ENCODE measurements around the gene DLK1. TPM values are rescaled to one million over a fixed set of nuclear protein-coding genes. Genes with fewer than 3 reads are reported as not detected.

The DLK1 gene
- total and polyA plus RNA-seq, 2 of the 4 experiments (the other 2 are of a cell fraction) = under 0.01 to 0.07 TPM

GRCh38 chr14:100750762-100751699 lies 24.3 kb downstream of the DLK1 start:
- no peak overlapping the region for H2BK120ac ChIP-seq (ENCODE audit: low read depth, low read length)
- WGBS, 2 experiments (ENCODE audit: extremely low coverage in 2 of 2, insufficient read length in 1 of 2) = 82% methylated on average over 4 of the region's 17 CpGs; no CpG with 5 or more reads in 1 of the 2 experiments
- CTCF ChIA-PET = no interaction called here
- no peak overlapping the region for H2AFZ ChIP-seq (replicated peaks; ENCODE audit: low read length, poor library complexity)
- H4K20me1 ChIP-seq (ENCODE audit: insufficient read depth, low read length) = no peaks in the 10 kb centered on the region; the same call in none of the 2 replicates
- H3K4me3 ChIP-seq (ENCODE audit: insufficient read depth, low read depth, low read length) = no peak overlapping the region
- H3K4me1 ChIP-seq (ENCODE audit: control insufficient read depth, insufficient read depth, low read length) = peaks cover 5% of the 10 kb centered on the region; the same call in 1 of the 2 replicates
- H3K23ac ChIP-seq (ENCODE audit: low read depth, low read length) = no peak overlapping the region
- no peak overlapping the region for H3K27ac ChIP-seq (ENCODE audit: insufficient read depth, low read length)
- H4K5ac ChIP-seq (ENCODE audit: low read depth, low read length) = no peak overlapping the region
- POLR2A ChIA-PET (ENCODE audit: unreplicated experiment) = no interaction called here
- in situ Hi-C loops (cut with MboI; ENCODE audit: low sequenced_read_pairs) (no loop called here), intact Hi-C loops (cut with micrococcal nuclease) (no loop called here), dilution Hi-C loops (cut with HindIII; ENCODE audit: low sequenced_read_pairs, unreplicated experiment) (no loop called here)
- H4K8ac ChIP-seq (ENCODE audit: low read depth in 2 of 2, low read length in 2 of 2) = no peak overlapping the region
- H3K14ac ChIP-seq (replicated peaks; ENCODE audit: low read depth, low read length) = no peak overlapping the region
- no peak overlapping the region for H3K18ac ChIP-seq (ENCODE audit: low read depth, low read length)
- H3K56ac ChIP-seq (ENCODE audit: extremely low read depth, insufficient read depth, low read length) = no peak overlapping the region
- TF ChIP-seq, protein P1, sequence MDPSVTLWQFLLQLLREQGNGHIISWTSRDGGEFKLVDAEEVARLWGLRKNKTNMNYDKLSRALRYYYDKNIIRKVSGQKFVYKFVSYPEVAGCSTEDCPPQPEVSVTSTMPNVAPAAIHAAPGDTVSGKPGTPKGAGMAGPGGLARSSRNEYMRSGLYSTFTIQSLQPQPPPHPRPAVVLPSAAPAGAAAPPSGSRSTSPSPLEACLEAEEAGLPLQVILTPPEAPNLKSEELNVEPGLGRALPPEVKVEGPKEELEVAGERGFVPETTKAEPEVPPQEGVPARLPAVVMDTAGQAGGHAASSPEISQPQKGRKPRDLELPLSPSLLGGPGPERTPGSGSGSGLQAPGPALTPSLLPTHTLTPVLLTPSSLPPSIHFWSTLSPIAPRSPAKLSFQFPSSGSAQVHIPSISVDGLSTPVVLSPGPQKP (IDR thresholded peaks at IDR 0.05; ENCODE audit: borderline replicate concordance, low read depth, low read length) = no peak
- no peak for TF ChIP-seq POLR2A (IDR thresholded peaks at IDR 0.05; ENCODE audit: low read depth, low read length)
- TF ChIP-seq FOS (IDR thresholded peaks at IDR 0.05; ENCODE audit: low read depth, low read length) = no peak
- TF ChIP-seq USF2 (IDR thresholded peaks at IDR 0.05; ENCODE audit: low read depth, low read length) = no peak
- no peak for TF ChIP-seq CHD1 (IDR thresholded peaks at IDR 0.05; ENCODE audit: low read depth, low read length)
- 0 out of 2 replicates have a peak, but pooled peaks have one; percentile 32 for TF ChIP-seq CEBPB (IDR thresholded peaks at IDR 0.05; ENCODE audit: low read depth, low read length)
- TF ChIP-seq MXI1 (IDR thresholded peaks at IDR 0.05; ENCODE audit: borderline replicate concordance, low read depth, low read length) = no peak
- TF ChIP-seq MAZ (IDR thresholded peaks at IDR 0.05; ENCODE audit: borderline replicate concordance, low read depth, low read length) = no peak
- no peaks in the 10 kb centered on the region for H3K79me1 ChIP-seq (ENCODE audit: low read depth in 1 of 2, low read length in 2 of 2)
- H2BK5ac ChIP-seq (ENCODE audit: low read depth, low read length, poor library complexity, severe bottlenecking) = no peak overlapping the region
- H3K27me3 ChIP-seq (ENCODE audit: control insufficient read depth, insufficient read depth, low read length) = peaks cover 1% of the 10 kb centered on the region
- no TSS peak for BruUV-seq (replicated peaks)
- H3K9me3 ChIP-seq (ENCODE audit: control insufficient read depth, insufficient read depth, low read length) = no peaks in the 10 kb centered on the region
- no peak overlapping the region for H3K9ac ChIP-seq (ENCODE audit: low read depth, low read length)
- H3K4me2 ChIP-seq (ENCODE audit: low read depth, low read length) = no peak overlapping the region
- H2BK15ac ChIP-seq (ENCODE audit: low read depth, low read length) = no peak overlapping the region
- H3K4ac ChIP-seq (ENCODE audit: low read depth, low read length) = no peak overlapping the region
- H3K36me3 ChIP-seq (ENCODE audit: control insufficient read depth, insufficient read depth, low read length) = no peaks in the 10 kb centered on the region
- H2AK5ac ChIP-seq (ENCODE audit: low read depth, low read length) = no peak overlapping the region
- H2AK9ac ChIP-seq (replicated peaks; ENCODE audit: low read depth, low read length, poor library complexity) = no peak overlapping the region
- peaks cover 4% of the 10 kb centered on the region for H3K9me1 ChIP-seq (ENCODE audit: insufficient read depth, low read length)
- DNase-seq (no peak), ATAC-seq (ENCODE audit: low read depth) (no peak)
- no peak overlapping the region for H2BK20ac ChIP-seq (ENCODE audit: low read depth, low read length)
- H4K91ac ChIP-seq (ENCODE audit: insufficient read depth, low read depth, low read length) = no peak overlapping the region
